ENCODE data around the gene ZNF831.

The ZNF831 gene

GRCh38 chr20:59269411-59270025 lies 105.9 kb downstream of the ZNF831 start:
- H3K9me3 ChIP-seq (ENCODE audit: control insufficient read depth, low read length) = no peaks in the 10 kb centered on the region
- no peak overlapping the region for H3K4me2 ChIP-seq (ENCODE audit: low read length, poor library complexity, severe bottlenecking)
- no peak overlapping the region for H2BK120ac ChIP-seq (ENCODE audit: low read depth, low read length)
- H3K79me1 ChIP-seq (replicated peaks; ENCODE audit: low read length, poor library complexity, severe bottlenecking) = no peaks in the 10 kb centered on the region
- no peak overlapping the region for H2BK12ac ChIP-seq (ENCODE audit: low read length in 2 of 2)
- no peak overlapping the region for H2AK5ac ChIP-seq (ENCODE audit: low read length, severe bottlenecking)
- H4K8ac ChIP-seq (ENCODE audit: low read length) = no peak overlapping the region
- no peak overlapping the region for H3K9ac ChIP-seq (ENCODE audit: low read length)
- H3K4me3 ChIP-seq (ENCODE audit: insufficient read depth in 1 of 2, low read depth in 1 of 2, low read length in 2 of 2) = no peak overlapping the region
- WGBS = 55% methylated on average over 2 of the region's 4 CpGs
- H2BK5ac ChIP-seq (ENCODE audit: low read depth, low read length, poor library complexity, severe bottlenecking) = no peak overlapping the region
- no peaks in the 10 kb centered on the region for H3K36me3 ChIP-seq (ENCODE audit: control insufficient read depth in 1 of 2, insufficient read depth in 2 of 2, low read depth in 1 of 2, low read length in 2 of 2)
- no peaks in the 10 kb centered on the region for H3K4me1 ChIP-seq (ENCODE audit: control insufficient read depth, insufficient read depth, low read depth, low read length)
- no peak for DNase-seq
- no peak overlapping the region for H3K4ac ChIP-seq (ENCODE audit: low read depth in 1 of 2, low read length in 2 of 2)
- H3K23ac ChIP-seq (ENCODE audit: low read length in 2 of 2) = no peak overlapping the region
- H2BK15ac ChIP-seq (ENCODE audit: low read depth, poor library complexity, severe bottlenecking) = no peak overlapping the region
- peaks cover 0 to 41% of the 10 kb centered on the region in 2 experiments for H3K27me3 ChIP-seq (ENCODE audit: control insufficient read depth in 1 of 2, insufficient read depth in 1 of 2, low read length in 2 of 2)
- H2AFZ ChIP-seq (ENCODE audit: low read depth, low read length) = no peak overlapping the region
- H3K14ac ChIP-seq (ENCODE audit: low read length in 2 of 2) = no peak overlapping the region
- H4K91ac ChIP-seq (ENCODE audit: low read length) = no peak overlapping the region
- H3K18ac ChIP-seq (ENCODE audit: low read depth in 1 of 2, low read length in 2 of 2) = no peak overlapping the region
- H3K27ac ChIP-seq (ENCODE audit: low read length, poor library complexity, severe bottlenecking) = no peak overlapping the region

GRCh38 chr20:59270380-59270779 lies 106.8 kb downstream of the ZNF831 start:
- no peak overlapping the region for H2BK120ac ChIP-seq (ENCODE audit: low read depth, low read length)
- H3K4me2 ChIP-seq (ENCODE audit: low read length, poor library complexity, severe bottlenecking) = no peak overlapping the region
- H2BK15ac ChIP-seq (ENCODE audit: low read depth, poor library complexity, severe bottlenecking) = no peak overlapping the region
- peaks cover 0 to 44% of the 10 kb centered on the region in 2 experiments for H3K27me3 ChIP-seq (ENCODE audit: control insufficient read depth in 1 of 2, insufficient read depth in 1 of 2, low read length in 2 of 2)
- no peaks in the 10 kb centered on the region for H3K4me1 ChIP-seq (ENCODE audit: control insufficient read depth, insufficient read depth, low read depth, low read length)
- H3K18ac ChIP-seq (ENCODE audit: low read depth in 1 of 2, low read length in 2 of 2) = no peak overlapping the region
- no peak overlapping the region for H2AK5ac ChIP-seq (ENCODE audit: low read length, severe bottlenecking)
- WGBS = 81% methylated on average over 3 of the region's 3 CpGs
- H3K14ac ChIP-seq (ENCODE audit: low read length in 2 of 2) = no peak overlapping the region
- H4K8ac ChIP-seq (ENCODE audit: low read length) = no peak overlapping the region
- no peak overlapping the region for H3K23ac ChIP-seq (ENCODE audit: low read length in 2 of 2)
- H3K79me1 ChIP-seq (replicated peaks; ENCODE audit: low read length, poor library complexity, severe bottlenecking) = no peaks in the 10 kb centered on the region
- H3K36me3 ChIP-seq (ENCODE audit: control insufficient read depth in 1 of 2, insufficient read depth in 2 of 2, low read depth in 1 of 2, low read length in 2 of 2) = no peaks in the 10 kb centered on the region
- H3K9ac ChIP-seq (ENCODE audit: low read length) = no peak overlapping the region
- H3K4me3 ChIP-seq (ENCODE audit: insufficient read depth in 1 of 2, low read depth in 1 of 2, low read length in 2 of 2) = no peak overlapping the region
- H2BK12ac ChIP-seq (ENCODE audit: low read length in 2 of 2) = no peak overlapping the region
- no peak overlapping the region for H2AFZ ChIP-seq (ENCODE audit: low read depth, low read length)
- no peaks in the 10 kb centered on the region for H3K9me3 ChIP-seq (ENCODE audit: control insufficient read depth, low read length)
- no peak overlapping the region for H3K4ac ChIP-seq (ENCODE audit: low read depth in 1 of 2, low read length in 2 of 2)
- no peak overlapping the region for H3K27ac ChIP-seq (ENCODE audit: low read length, poor library complexity, severe bottlenecking)
- no peak for DNase-seq
- no peak overlapping the region for H4K91ac ChIP-seq (ENCODE audit: low read length)
- H2BK5ac ChIP-seq (ENCODE audit: low read depth, low read length, poor library complexity, severe bottlenecking) = no peak overlapping the region

- no peak overlapping the region for H3K4ac ChIP-seq (ENCODE audit: low read depth in 1 of 2, low read length in 2 of 2)
- no peak overlapping the region for H2BK120ac ChIP-seq (ENCODE audit: low read depth, low read length)
- H3K18ac ChIP-seq (ENCODE audit: low read depth in 1 of 2, low read length in 2 of 2) = no peak overlapping the region
- H3K4me2 ChIP-seq (ENCODE audit: low read length, poor library complexity, severe bottlenecking) = no peak overlapping the region
- no peak for DNase-seq
- no peak overlapping the region for H2BK12ac ChIP-seq (ENCODE audit: low read length in 2 of 2)
- 56% methylated on average over 11 of the region's 11 CpGs for WGBS
- H3K14ac ChIP-seq (ENCODE audit: low read length in 2 of 2) = no peak overlapping the region
- H3K23ac ChIP-seq (ENCODE audit: low read length in 2 of 2) = no peak overlapping the region
- no peak overlapping the region for H3K9ac ChIP-seq (ENCODE audit: low read length)
- no peaks in the 10 kb centered on the region for H3K79me1 ChIP-seq (replicated peaks; ENCODE audit: low read length, poor library complexity, severe bottlenecking)
- H3K4me1 ChIP-seq (ENCODE audit: control insufficient read depth, insufficient read depth, low read depth, low read length) = no peaks in the 10 kb centered on the region
- no peak overlapping the region for H2AK5ac ChIP-seq (ENCODE audit: low read length, severe bottlenecking)
- no peak overlapping the region for H2BK15ac ChIP-seq (ENCODE audit: low read depth, poor library complexity, severe bottlenecking)
- H2AFZ ChIP-seq (ENCODE audit: low read depth, low read length) = no peak overlapping the region
- H3K27ac ChIP-seq (ENCODE audit: low read length, poor library complexity, severe bottlenecking) = no peak overlapping the region
- peaks cover 0 to 44% of the 10 kb centered on the region in 2 experiments for H3K27me3 ChIP-seq (ENCODE audit: control insufficient read depth in 1 of 2, insufficient read depth in 1 of 2, low read length in 2 of 2)
- no peak overlapping the region for H4K8ac ChIP-seq (ENCODE audit: low read length)
- H4K91ac ChIP-seq (ENCODE audit: low read length) = no peak overlapping the region
- no peaks in the 10 kb centered on the region for H3K9me3 ChIP-seq (ENCODE audit: control insufficient read depth, low read length)
- no peaks in the 10 kb centered on the region for H3K36me3 ChIP-seq (ENCODE audit: control insufficient read depth in 1 of 2, insufficient read depth in 2 of 2, low read depth in 1 of 2, low read length in 2 of 2)
- H2BK5ac ChIP-seq (ENCODE audit: low read depth, low read length, poor library complexity, severe bottlenecking) = no peak overlapping the region
- no peak overlapping the region for H3K4me3 ChIP-seq (ENCODE audit: insufficient read depth in 1 of 2, low read depth in 1 of 2, low read length in 2 of 2)
Observed at GRCh38 chr20:59273739-59274357, 110.2 kb downstream of the ZNF831 start.

GRCh38 chr20:59276938-59277337 lies 113.3 kb downstream of the ZNF831 start:
- Histone ChIP-seq H3K27me3 (ENCODE audit: control insufficient read depth in 1 of 2, insufficient read depth in 1 of 2, low read length in 2 of 2) (peaks cover 0 to 28% of the 10 kb centered on the region in 2 experiments), H2BK15ac (ENCODE audit: low read depth, poor library complexity, severe bottlenecking) (no peak overlapping the region), H2AFZ (ENCODE audit: low read depth, low read length) (no peak overlapping the region), H3K4me1 (ENCODE audit: control insufficient read depth, insufficient read depth, low read depth, low read length) (no peaks in the 10 kb centered on the region), H3K4ac (ENCODE audit: low read depth in 1 of 2, low read length in 2 of 2) (no peak overlapping the region), H3K9me3 (ENCODE audit: control insufficient read depth, low read length) (no peaks in the 10 kb centered on the region), H3K9ac (ENCODE audit: low read length) (no peak overlapping the region), H2BK12ac (ENCODE audit: low read length in 2 of 2) (no peak overlapping the region), H3K36me3 (ENCODE audit: control insufficient read depth in 1 of 2, insufficient read depth in 2 of 2, low read depth in 1 of 2, low read length in 2 of 2) (no peaks in the 10 kb centered on the region), H3K18ac (ENCODE audit: low read depth in 1 of 2, low read length in 2 of 2) (no peak overlapping the region), H3K79me1 (replicated peaks; ENCODE audit: low read length, poor library complexity, severe bottlenecking) (no peaks in the 10 kb centered on the region), H3K14ac (ENCODE audit: low read length in 2 of 2) (no peak overlapping the region), H3K27ac (ENCODE audit: low read length, poor library complexity, severe bottlenecking) (no peak overlapping the region), H3K23ac (ENCODE audit: low read length in 2 of 2) (no peak overlapping the region), H3K4me2 (ENCODE audit: low read length, poor library complexity, severe bottlenecking) (no peak overlapping the region), H4K8ac (ENCODE audit: low read length) (no peak overlapping the region), H2BK5ac (ENCODE audit: low read depth, low read length, poor library complexity, severe bottlenecking) (no peak overlapping the region), H4K91ac (ENCODE audit: low read length) (no peak overlapping the region), H3K4me3 (ENCODE audit: insufficient read depth in 1 of 2, low read depth in 1 of 2, low read length in 2 of 2) (no peak overlapping the region), H2BK120ac (ENCODE audit: low read depth, low read length) (no peak overlapping the region), H2AK5ac (ENCODE audit: low read length, severe bottlenecking) (no peak overlapping the region)
- 29% methylated on average over 5 of the region's 5 CpGs for WGBS
- DNase-seq = no peak
